ENCODE measurements around the gene SOWAHC. TPM values are rescaled to one million over a fixed set of nuclear protein-coding genes. Genes with fewer than 3 reads are reported as not detected.

SOWAHC gene
- total and polyA plus RNA-seq, 2 of the 13 experiments (the other 11 are each of a cell fraction or from before 2014, with no cell fraction given): 21.2 to 22.5 TPM

DNA sequence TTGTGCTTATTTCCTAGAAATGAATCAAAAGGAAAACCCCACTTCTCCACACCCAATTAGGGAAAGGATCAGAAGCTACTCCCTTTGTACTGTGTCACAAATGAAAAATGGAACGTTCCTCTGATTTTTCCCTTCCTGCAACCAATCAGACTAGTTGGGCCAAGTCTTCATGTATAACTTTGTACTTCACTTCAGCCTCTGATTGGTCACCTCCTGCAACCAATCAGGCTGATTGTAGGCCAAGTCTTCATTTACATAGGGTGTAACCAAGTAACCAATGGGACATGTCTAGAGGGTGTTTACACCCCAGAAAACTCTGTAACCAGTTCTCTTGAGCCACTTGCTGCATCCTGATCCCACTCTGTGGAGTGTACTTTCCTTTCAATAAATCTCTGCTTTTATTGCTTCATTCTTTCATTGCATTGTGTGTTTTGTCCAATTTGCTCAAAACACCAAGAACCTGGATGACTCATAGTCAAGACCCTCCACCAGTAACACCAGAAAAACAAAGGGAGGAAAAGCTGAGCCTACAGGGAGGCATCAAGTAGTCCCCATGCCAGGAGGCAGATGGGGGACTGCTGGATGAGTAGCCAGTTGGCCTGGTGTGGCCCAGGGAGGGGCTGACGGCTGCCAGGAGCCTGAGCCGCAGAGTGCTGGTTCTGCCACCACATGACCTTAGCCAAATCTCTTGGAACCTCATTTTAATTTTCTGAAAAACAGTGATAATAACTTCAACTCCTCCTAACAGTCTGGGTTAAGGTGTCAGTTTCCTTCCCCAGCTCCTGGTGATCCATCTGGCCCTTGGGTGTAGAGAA, 46.1 kb downstream of the SOWAHC start (continued):
- TF ChIP-seq, protein P1, sequence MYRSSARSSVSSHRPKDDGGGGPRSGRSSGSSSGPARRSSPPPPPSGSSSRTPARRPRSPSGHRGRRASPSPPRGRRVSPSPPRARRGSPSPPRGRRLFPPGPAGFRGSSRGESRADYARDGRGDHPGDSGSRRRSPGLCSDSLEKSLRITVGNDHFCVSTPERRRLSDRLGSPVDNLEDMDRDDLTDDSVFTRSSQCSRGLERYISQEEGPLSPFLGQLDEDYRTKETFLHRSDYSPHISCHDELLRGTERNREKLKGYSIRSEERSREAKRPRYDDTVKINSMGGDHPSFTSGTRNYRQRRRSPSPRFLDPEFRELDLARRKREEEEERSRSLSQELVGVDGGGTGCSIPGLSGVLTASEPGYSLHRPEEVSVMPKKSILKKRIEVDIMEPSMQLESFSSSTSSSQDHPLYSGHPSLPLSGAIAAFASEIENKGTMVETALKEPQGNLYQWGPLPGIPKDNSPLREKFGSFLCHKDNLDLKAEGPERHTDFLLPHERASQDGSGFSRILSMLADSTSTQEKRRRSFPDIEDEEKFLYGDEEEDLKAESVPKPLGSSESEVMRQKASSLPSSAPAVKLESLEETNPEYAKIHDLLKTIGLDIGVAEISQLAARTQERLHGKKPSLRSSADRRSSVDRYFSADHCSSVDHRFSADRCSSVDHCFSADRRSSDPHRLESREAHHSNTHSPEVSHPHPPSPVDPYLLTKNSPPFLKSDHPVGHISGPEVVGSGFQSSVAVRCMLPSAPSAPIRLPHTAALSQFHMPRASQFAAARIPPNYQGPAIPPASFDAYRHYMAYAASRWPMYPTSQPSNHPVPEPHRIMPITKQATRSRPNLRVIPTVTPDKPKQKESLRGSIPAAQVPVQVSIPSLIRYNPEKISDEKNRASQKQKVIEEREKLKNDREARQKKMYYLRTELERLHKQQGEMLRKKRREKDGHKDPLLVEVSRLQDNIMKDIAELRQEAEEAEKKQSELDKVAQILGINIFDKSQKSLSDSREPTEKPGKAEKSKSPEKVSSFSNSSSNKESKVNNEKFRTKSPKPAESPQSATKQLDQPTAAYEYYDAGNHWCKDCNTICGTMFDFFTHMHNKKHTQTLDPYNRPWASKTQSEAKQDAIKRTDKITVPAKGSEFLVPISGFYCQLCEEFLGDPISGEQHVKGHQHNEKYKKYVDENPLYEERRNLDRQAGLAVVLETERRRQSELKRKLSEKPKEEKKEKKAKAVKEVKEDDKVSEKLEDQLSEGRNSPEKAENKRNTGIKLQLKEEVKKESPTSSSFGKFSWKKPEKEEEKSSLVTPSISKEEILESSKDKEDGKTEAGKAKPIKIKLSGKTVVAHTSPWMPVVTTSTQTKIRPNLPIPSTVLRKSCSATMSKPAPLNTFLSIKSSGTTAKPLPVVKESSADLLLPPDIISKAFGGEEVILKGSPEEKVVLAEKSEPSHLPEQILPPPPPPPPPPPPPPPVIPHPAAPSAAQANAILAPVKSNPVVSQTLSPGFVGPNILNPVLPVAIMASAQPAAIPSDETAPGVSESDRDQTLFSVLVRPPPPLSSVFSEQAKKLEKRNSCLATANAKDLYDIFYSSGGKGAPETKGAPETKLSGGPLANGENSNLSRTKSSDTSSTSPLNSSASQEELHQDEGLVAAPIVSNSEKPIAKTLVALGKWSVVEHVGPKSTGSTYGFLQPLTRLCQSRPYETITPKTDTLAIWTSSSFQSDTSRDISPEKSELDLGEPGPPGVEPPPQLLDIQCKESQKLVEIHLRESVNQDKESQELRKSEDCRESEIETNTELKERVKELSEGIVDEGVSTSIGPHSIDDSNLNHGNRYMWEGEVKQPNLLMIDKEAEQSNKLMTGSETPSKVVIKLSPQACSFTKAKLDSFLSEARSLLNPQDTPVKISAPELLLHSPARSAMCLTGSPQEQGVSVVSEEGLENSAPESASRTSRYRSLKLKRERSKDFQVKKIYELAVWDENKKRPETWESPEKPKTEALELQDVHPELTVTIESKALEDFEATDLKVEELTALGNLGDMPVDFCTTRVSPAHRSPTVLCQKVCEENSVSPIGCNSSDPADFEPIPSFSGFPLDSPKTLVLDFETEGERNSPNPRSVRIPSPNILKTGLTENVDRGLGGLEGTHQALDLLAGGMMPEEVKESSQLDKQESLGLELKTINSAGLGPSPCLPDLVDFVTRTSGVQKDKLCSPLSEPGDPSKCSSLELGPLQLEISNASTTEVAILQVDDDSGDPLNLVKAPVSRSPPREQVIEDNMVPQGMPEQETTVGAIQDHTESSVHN (CRISPR knock-in tag; IDR thresholded peaks at IDR 0.05): no peak
- TF ChIP-seq GATAD1 (CRISPR knock-in tag; IDR thresholded peaks at IDR 0.05) (no peak), RFXANK (CRISPR knock-in tag; IDR thresholded peaks at IDR 0.05) (no peak), RNF2 (conservative IDR thresholded peaks at IDR 0.05; ENCODE audit: low read depth) (no peak), HOXA3 (CRISPR knock-in tag; IDR thresholded peaks at IDR 0.05) (no peak), ZEB1 (IDR thresholded peaks at IDR 0.05; ENCODE audit: insufficient replicate concordance, low read depth) (no peak), HNF4A (CRISPR knock-in tag; IDR thresholded peaks at IDR 0.05) (no peak), SETDB1 (CRISPR knock-in tag; IDR thresholded peaks at IDR 0.05; ENCODE audit: borderline replicate concordance) (no peak), ZNF143 (CRISPR knock-in tag; IDR thresholded peaks at IDR 0.05) (no peak), EHMT2 (IDR thresholded peaks at IDR 0.05; ENCODE audit: borderline replicate concordance, low read depth, low read length) (peak; percentile 31; the same call in 1 of the 2 replicates), ARHGAP35 (CRISPR knock-in tag; IDR thresholded peaks at IDR 0.05; ENCODE audit: borderline replicate concordance) (no peak), ZNF343 (CRISPR knock-in tag; IDR thresholded peaks at IDR 0.05) (no peak), ZNF484 (CRISPR knock-in tag; IDR thresholded peaks at IDR 0.05; ENCODE audit: borderline replicate concordance, low read depth) (no peak), ZFP90 (CRISPR knock-in tag; IDR thresholded peaks at IDR 0.05; ENCODE audit: borderline replicate concordance) (no peak), DR1 (CRISPR knock-in tag; IDR thresholded peaks at IDR 0.05) (no peak), ZNF83 (CRISPR knock-in tag; IDR thresholded peaks at IDR 0.05; ENCODE audit: borderline replicate concordance) (no peak), ZNF280D (CRISPR knock-in tag; IDR thresholded peaks at IDR 0.05) (no peak), FOXA3 (CRISPR knock-in tag; IDR thresholded peaks at IDR 0.05) (peak; percentile 41; the same call in 1 of the 2 replicates), ZNF20 (CRISPR knock-in tag; IDR thresholded peaks at IDR 0.05) (0 out of 2 replicates have a peak, but pooled peaks have one; percentile 45)
